Lower leg skin (tissue), 4 donors: ENCODE results near the gene STAT5B. TPM values are rescaled to one million over a fixed set of nuclear protein-coding genes. Genes with fewer than 3 reads are reported as not detected.

ENCODE experiments used
- DNase-seq, 2 donors: peaks; one replicate each; pipeline ENCODE4 v3.0.0-alpha.2; 2019; ENCODE audit warnings: low spot score in 2 of 2
- H3K4me3 ChIP-seq: fragments of 200-600 bp; sonication (generic); 2 replicates; pipeline ENCODE4 v1.5.1; 2017; ENCODE audit warnings: mild to moderate bottlenecking, low read depth; ENCODE audit not compliant: poor library complexity, severe bottlenecking
- POLR2A ChIP-seq, 2 donors: fragments of 450-650 bp; IDR thresholded peaks; one replicate each; pipeline ENCODE4 v1.6.1; 2016 to 2017; ENCODE audit warnings: antibody characterized with exemption in 2 of 2, mild to moderate bottlenecking in 1 of 2, moderate library complexity in 1 of 2
- WGBS, 2 donors: methylation state at CpG; one replicate each; pipeline ENCODE4 v1.1.5; 2018; 5-methylcytosine and 5-hydroxymethylcytosine counted together
- intact Hi-C: fragments of 100-400 bp; cut with DNase I; formaldehyde crosslinking; loops from one replicate; pipeline ENCODE4 v1.15.0; 2023; ENCODE audit warnings: low total_unique reads
- total RNA-seq, 4 donors: library from RNA; depleted of rRNA; stranded (reverse); fragments of >200 nt; gene quantifications; one replicate each; pipeline ENCODE4 v1.1.0, GENCODE V29; 2016
- TF ChIP-seq, protein P1 (sequence below), 3 donors: fragments of 450-650 bp; IDR thresholded peaks; one replicate each; pipeline ENCODE4 v1.5.1; 2016; ENCODE audit warnings: antibody characterized with exemption in 3 of 3, mild to moderate bottlenecking in 3 of 3, moderate library complexity in 2 of 3

Gene STAT5B
- total RNA-seq, 4 donors from 2014 or later: 40.2 to 72.4 (median 50.5) TPM

DNA sequence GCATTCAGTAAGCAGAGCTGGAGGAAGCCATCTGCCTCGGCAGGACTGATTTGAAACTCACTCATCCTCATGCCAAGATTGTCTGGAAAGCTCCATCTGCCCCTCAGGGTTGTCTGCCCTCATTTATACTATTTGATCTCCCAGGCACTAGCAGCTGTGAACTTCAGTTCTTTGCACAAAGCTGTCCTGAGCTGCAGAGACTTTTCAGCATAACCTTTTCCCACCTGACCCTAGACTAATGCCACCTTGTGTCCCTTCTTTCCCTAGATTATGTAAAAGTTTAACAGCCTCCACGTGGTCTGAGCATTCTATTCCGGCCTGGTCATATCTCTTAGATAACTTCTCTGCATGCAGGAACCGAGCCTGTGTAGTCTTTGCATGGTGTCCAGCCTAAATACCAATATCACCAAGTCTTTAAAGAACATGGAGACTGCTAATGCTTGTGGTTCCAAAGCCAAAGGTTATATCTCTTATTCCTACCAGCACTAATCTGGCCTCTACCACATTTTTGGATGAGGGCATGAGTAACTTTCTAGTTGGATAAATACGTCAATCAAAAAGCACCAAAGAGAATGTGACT is 41.2 kb upstream of the STAT5B start:
- WGBS, 2 donors: 67 to 71% methylated on average over 5 of the region's 5 CpGs
- intact Hi-C loops: no loop called here
- DNase-seq: no peak
- TF ChIP-seq, protein P1, sequence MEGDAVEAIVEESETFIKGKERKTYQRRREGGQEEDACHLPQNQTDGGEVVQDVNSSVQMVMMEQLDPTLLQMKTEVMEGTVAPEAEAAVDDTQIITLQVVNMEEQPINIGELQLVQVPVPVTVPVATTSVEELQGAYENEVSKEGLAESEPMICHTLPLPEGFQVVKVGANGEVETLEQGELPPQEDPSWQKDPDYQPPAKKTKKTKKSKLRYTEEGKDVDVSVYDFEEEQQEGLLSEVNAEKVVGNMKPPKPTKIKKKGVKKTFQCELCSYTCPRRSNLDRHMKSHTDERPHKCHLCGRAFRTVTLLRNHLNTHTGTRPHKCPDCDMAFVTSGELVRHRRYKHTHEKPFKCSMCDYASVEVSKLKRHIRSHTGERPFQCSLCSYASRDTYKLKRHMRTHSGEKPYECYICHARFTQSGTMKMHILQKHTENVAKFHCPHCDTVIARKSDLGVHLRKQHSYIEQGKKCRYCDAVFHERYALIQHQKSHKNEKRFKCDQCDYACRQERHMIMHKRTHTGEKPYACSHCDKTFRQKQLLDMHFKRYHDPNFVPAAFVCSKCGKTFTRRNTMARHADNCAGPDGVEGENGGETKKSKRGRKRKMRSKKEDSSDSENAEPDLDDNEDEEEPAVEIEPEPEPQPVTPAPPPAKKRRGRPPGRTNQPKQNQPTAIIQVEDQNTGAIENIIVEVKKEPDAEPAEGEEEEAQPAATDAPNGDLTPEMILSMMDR (IDR thresholded peaks at IDR 0.05): no peak
- TF ChIP-seq POLR2A (IDR thresholded peaks at IDR 0.05): no peak
- no peak overlapping the region for H3K4me3 ChIP-seq

DNA sequence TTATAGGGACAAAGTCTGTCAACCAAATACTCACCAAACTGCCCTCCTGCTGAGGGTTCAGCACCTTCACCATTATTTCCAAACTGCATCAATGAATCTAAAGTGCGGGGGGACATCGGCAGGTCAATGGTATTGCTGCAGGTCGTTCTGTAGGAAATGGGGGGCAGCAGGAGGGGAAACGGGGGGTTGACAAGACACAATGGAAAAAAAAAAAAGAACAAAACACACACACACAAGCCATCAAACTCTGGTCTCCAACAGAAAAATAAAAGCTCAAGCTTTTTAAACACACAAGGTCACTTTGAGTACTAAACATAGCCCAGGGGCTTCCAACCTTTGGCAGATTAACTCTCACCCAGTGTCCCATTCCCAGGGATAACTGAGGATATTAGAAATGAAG is 40.6 kb upstream of the STAT5B start:
- DNase-seq: no peak
- intact Hi-C loops: no loop called here
- TF ChIP-seq, protein P1 (IDR thresholded peaks at IDR 0.05): no peak
- no peak for TF ChIP-seq POLR2A (IDR thresholded peaks at IDR 0.05)
- WGBS, 2 donors: 85% methylated on average over 4 of the region's 4 CpGs
- H3K4me3 ChIP-seq: no peak overlapping the region

DNA sequence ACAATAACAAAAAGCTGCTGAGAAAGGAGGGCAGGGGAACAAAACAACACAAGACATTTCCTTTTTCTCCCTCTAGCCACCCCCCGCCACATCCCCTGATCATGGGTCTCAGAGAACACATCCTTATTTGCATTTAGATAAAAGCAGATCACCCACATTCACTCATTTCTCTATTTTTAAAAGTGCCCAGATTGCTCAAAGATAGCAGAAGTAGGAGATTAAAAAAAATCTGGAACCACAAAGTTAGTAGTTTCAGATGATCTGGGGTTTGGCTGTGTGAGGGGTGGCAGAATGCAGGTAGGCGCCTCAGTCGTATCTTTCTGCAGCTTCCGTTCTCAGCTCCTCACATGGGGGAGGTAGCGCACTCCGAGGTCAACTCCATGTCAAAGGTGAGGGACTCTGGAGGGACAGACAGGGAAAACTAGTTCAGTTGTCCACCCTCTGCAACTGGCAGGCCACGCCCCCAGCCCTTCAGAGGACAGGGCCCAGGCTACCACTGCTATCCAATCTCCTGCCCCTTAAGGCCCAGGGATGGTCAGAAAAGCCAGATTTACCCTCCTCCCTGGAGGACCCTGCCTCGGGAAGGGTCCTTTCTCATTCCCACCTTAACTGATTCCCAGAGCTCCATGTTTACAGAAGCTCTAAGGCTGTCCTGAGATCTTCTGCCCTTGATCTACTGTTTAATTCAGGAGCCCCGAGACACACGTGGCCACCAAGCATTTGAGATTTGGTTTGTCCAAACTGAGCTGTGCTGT is 39.4 kb upstream of the STAT5B start:
- 84 to 89% methylated on average over 10 of the region's 10 CpGs for WGBS, 2 donors
- DNase-seq: no peak
- intact Hi-C loops: no loop called here
- no peak overlapping the region for H3K4me3 ChIP-seq
- TF ChIP-seq POLR2A (IDR thresholded peaks at IDR 0.05): no peak
- TF ChIP-seq, protein P1 (IDR thresholded peaks at IDR 0.05): no peak

DNA sequence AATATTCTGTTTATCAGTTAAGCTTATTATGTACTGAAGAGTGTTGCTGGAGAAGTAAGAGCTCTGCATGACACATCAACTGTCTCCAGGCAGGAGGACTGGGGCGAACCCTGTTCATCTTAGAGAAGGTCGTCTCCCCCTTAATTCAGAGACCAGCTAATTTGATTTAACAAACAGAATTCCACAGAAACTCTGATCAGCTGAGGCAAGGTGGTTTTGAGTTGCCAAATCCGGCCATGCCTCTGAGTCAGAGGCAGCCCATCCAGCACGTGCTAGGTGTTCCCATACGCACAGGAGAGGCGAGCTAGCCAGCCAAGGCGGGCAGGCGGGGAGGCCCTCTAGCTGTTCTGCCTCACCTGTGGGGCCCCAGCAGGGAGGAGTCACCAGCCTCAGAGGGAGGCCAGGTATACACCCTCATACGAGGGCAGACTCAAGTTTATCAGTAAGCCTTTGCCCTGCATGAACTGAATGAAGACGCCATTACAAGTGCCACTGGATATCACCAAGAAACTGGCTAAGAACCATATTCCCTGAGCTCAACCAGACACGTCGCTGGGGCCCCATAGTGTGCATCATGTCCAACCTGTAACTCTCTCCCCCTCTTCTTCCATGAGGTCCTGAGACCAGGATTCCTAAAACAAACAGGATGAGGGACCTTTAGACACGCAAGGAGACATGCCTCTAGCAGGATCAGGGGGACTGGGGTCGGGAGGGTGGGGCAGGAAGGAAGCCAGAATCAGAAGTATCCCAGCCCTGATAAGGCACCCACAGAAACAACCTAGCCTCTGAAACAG is 37.8 kb upstream of the STAT5B start:
- peak; percentile 32 to 83 for DNase-seq
- TF ChIP-seq, protein P1 (IDR thresholded peaks at IDR 0.05): no peak
- no peak for TF ChIP-seq POLR2A (IDR thresholded peaks at IDR 0.05)
- H3K4me3 ChIP-seq: no peak overlapping the region
- 57 to 66% methylated on average over 14 of the region's 14 CpGs for WGBS, 2 donors
- intact Hi-C loops: no loop called here

DNA sequence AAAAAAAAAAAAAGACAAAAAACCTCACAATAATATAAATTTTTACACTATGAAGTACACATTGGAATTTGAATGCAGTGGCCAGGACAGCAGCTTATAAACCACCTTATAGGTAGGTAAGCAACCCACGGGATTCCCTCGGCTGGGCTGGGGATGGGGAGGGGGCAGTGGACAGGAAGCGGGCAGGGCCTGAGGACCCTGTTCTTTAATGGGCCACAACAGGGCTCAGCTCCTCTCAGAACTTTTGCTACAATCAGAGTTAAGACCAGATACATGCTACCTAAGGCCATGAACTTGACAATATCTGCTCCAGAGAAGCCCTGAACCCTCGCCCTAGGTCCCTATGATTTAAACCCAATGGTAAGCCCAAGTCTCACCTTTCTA is 37.2 kb upstream of the STAT5B start:
- intact Hi-C loops: no loop called here
- WGBS, 2 donors: 86 to 87% methylated on average over 4 of the region's 4 CpGs
- no peak overlapping the region for H3K4me3 ChIP-seq
- no peak for TF ChIP-seq POLR2A (IDR thresholded peaks at IDR 0.05)
- TF ChIP-seq, protein P1 (IDR thresholded peaks at IDR 0.05): no peak
- DNase-seq: no peak
